GM20431 (cell line): Measurements from ENCODE around the gene TSPAN9.

Experiments
- in situ Hi-C: fragments of 300-500 bp; cut with MseI, MboI; formaldehyde crosslinking; loops from one replicate; pipeline ENCODE4 v1.15.0; 2020; ENCODE audit warnings: low sequenced_read_pairs; ENCODE audit not compliant: unreplicated experiment

TSPAN9 gene

GRCh38 chr12:3073438-3074250 is 3.5 kb upstream of the TSPAN9 start:
- in situ Hi-C loops = no loop called here

DNA sequence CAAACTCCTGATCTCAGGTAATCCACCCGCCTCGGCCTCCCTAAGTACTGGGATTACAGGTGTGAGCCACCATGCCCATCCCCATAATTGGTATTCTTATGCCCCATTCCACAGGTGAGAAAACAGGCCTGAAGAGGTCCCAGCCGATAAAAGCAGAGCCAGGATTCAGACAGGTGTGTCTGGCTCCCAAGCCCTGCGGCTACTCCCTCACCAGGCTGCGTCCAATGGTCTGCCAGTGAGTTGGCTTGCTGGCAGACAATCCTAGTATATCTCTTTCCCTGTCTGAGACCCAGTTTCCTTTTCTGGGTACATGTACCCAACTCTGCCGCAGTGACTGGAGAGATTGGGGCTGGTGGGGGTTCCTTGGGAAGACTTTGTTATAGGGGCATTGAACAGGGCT is 1.9 kb upstream of the TSPAN9 start:
- in situ Hi-C loops = no loop called here

- in situ Hi-C loops = no loop called here
Measured at GRCh38 chr12:3077572-3078081, 448 bp downstream of the TSPAN9 start.

DNA sequence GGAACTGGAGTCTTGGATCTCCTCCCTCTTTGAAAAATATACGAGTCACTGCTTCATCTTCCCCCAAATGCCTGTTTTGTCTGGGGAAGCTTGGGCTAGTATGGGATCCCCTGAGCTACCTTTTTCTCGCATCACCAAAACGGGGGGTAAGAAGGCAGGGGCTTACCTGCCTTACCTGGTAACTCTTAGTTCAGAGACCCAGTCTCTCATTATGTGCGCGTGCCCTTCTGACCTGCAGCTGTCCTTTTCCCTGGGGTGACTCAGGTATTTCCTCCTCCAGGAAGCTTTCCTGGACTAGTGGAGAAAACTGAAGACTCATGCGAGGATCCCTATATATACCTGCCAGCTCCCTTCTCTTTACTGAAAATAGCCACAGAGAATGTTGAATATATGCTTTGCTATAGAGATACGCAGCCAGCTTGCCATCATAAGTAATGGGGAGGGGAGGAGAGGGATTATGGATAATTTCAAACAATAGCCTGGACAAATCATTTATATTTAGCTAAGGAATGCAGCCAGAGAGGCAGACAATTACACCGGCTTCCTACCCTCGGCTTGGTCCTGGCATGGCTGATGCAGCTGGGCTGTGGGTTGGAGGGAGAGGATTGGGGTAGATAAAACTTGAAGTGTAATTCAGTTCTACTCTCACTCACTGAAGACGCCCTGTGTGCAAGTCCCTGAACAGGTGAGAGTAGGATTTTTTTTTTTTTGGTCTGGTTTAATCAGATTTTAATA is 1.1 kb downstream of the TSPAN9 start:
- in situ Hi-C loops = no loop called here

DNA sequence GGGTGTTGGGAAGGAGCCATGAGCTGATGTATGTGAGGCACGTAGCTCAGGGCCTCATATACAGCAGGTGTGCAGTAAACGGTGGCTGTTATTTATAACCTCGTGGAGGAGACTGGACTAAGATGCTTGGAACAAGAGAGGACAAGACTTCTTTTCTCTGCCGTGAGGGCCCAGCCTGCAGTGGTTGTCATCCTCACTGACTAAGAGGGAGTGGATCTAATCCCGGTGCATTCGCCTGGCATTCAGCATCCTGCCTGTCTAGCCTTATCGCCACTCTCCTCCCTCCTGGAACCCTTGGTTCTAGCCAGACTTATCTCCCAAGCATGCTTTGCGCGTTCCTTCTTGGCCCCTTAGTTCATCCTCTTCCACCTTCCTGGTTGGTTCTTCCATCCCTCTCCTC is 3.9 kb downstream of the TSPAN9 start:
- in situ Hi-C loops = no loop called here

- in situ Hi-C loops = no loop called here
Measured at GRCh38 chr12:3081886-3082285, 4.7 kb downstream of the TSPAN9 start.

GRCh38 chr12:3083241-3083920 is 6.2 kb downstream of the TSPAN9 start:
- in situ Hi-C loops = no loop called here

- in situ Hi-C loops = no loop called here
Measured at GRCh38 chr12:3083921-3084347, 6.8 kb downstream of the TSPAN9 start.

DNA sequence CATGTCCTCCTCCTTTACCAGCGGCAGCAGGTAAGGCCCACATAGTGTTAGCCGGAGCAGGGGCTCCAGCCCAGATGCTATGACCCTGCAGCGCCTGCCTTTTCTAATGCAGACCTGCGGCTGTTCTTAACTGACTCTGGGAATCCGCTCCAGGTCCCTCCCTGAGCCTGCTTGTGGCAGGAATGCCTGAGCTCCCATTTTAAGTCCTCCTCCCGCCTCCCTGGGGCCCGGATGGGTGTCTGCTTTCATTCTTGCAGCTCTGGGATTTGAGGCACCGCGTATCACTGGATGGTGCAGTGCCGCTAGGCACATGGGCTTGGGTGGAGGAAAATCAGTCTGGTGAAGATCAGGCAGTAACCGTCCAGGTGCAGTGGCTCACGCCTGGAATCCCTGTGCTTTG is 7.6 kb downstream of the TSPAN9 start:
- in situ Hi-C loops = no loop called here

DNA sequence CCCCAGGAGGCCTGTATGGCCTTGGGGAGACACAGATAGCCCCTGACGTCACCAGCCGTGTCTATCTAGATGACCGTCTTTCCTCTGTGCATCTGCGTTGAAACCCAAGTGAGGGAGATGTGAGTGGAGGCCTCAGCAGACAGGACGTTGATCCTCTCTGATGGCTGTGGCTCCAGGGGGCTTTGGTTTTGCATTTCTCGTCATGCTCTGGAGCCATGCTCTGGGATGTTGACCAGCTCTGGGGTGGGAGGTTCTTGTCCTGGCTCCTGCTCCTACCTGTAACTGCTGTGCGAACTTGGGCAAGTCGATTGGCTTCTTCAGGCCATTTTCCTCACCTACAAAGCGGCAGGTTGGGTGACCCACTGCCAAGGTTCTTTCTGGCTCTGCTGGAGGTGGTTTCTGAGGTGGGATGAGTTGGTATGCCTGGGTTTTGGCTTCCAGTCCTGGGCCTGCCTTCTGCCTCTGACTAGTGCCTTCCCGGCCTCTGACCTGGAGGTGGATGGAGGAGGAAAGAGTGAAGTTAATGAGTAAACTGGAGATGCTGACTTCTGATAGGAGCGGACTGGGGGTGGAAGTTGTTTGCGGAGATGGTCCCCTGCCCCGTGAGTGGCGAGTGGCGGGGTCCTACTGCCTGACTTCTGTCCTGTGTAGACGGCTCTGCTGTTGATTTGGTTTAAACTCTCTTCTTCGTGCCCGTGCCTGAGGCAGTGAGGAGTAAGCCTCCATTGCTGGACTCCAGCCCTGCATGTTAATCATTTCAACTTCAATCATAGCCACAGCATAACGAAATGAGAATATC is 8.4 kb downstream of the TSPAN9 start:
- in situ Hi-C loops = no loop called here

DNA sequence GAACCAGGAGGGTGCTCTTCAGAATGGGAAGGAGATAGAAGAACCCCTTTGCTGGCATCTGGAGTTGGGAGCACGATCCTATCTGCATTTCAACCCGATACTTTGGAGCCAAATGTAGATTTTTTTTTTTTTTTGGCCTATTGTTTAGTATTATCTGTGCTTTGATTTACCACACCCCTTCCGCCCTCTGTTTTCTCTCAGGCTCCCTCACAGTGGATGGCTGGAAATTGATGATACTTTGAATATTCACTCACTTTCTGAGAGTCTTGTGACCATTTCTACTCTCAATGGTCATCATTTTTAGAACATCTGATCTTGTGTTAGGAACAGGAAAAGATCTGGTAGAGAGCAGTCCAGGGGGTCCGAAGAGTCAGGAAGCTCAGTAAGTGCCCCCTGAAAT is 9.0 kb downstream of the TSPAN9 start:
- in situ Hi-C loops = no loop called here

- in situ Hi-C loops = no loop called here
Measured at GRCh38 chr12:3086729-3087323, 9.6 kb downstream of the TSPAN9 start.

GRCh38 chr12:3087758-3088650 is 10.8 kb downstream of the TSPAN9 start:
- in situ Hi-C loops = no loop called here

DNA sequence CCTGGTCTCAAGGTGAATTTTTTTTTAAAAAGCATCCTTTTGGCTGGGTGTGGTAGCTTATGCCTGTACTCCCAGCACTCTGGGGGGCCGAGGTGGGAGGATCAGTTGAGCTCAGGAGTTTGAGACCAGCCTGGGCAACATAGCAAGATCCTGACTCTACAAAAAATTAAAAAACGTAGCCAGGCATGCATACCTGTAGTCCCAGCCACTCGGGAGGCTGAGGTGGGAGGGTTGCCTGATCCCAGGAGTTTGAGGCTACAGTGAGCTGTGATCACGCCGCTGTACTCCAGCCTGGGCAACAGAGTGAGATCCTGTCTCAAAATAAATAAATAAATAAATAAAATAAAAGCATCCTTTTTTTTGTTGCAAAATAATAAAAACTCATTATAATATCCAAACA is 12.4 kb downstream of the TSPAN9 start:
- in situ Hi-C loops = no loop called here

DNA sequence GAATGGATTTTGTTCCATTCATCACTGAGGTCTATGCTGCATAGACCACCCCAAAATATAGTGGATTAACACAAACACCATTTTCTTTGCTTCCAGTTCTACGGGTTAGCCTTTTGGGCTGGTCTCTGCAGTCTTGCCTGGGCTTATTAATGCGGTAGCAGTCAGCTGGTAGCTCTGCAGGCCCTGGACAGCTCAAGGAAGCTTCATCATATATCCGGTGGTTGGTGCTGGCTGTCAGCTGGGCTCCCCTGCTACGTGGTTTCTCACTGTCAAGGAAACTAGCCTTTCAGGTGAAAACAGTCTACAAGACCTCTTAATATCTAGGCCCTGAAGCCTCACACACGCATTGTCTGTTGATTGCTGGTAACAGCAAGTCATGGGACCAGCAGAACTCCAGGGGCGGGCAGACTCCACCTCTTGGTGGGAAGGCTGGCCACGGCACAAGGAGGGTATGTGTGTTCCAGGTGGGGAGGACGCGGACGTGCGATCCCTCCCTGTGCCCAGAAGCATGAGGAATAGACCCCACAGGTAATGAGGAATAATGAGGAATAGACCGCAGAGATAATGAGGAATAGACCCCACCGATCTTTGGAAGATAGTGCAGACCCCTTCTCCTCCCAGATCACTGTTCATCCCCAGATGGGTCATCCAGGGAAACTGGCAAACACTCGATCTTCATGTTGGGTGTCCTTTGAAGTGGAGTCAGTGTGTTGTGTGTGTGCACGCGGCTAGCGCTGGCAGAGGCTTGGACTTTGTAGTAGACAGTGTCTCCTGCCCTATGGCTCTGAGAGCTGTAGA is 13.3 kb downstream of the TSPAN9 start:
- in situ Hi-C loops = no loop called here

DNA sequence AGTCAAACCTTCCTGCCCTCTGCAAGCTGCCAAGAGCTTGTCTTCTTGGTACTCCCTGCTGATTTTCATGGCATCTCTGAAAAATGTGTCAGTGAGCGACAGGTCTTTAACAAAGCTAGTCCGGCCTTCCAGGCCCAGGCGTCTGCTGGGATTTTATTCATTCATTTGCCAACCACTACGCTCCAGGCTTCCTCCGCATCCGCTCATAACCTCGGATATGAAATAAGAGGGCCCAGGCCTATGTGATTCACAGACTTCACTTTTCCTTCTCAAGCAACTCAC is 13.8 kb downstream of the TSPAN9 start:
- in situ Hi-C loops = no loop called here

DNA sequence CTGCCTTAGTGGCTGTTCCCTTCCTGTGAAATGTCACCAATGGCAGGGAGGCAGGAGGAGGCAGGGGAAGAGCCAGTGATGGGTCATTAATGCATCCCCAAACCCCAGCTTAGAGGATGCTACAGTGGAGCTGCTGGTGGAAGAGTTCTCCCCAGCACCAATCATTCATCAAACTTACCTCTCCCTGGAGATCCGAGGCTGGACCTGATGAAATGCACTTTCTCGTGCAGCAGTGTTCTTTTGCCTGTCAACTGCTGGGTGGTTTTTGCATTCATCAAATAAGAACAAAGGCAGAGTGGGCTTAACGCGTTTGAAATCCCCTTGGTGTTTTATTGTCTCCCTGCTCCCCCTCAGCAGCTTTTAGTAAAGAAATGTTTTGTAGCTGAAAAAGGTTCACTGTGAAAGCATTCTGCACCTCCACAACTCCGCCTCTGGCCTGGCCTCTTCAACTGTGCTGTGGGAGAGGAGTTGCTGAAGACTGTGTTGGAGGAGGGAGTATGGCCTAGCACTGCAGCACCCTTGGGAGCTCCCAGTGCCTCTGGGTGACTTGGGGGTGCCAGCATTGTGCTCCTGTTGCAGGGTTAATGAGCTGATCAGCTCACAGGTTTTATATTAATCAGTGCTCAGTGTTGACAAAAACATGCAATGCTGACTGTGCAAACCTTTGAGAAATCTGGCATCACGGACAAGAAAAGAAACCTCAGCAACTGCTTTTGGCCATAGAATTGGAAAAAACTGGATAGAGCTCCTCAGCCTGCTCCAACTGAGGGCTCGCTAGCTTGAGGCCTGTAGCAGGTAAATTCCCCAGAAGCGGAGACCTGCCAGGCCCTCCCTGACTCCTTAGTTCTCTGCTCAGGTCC is 14.4 kb downstream of the TSPAN9 start:
- in situ Hi-C loops = no loop called here
